ENCODE data around the gene ANTXR1. TPM values are rescaled to one million over a fixed set of nuclear protein-coding genes. Genes with fewer than 3 reads are reported as not detected.

Gene ANTXR1
- total and polyA plus RNA-seq, 2 of the 8 experiments (the other 6 are each of a cell fraction or from before 2014, with no cell fraction given) = 15.8 to 44.3 TPM

DNA sequence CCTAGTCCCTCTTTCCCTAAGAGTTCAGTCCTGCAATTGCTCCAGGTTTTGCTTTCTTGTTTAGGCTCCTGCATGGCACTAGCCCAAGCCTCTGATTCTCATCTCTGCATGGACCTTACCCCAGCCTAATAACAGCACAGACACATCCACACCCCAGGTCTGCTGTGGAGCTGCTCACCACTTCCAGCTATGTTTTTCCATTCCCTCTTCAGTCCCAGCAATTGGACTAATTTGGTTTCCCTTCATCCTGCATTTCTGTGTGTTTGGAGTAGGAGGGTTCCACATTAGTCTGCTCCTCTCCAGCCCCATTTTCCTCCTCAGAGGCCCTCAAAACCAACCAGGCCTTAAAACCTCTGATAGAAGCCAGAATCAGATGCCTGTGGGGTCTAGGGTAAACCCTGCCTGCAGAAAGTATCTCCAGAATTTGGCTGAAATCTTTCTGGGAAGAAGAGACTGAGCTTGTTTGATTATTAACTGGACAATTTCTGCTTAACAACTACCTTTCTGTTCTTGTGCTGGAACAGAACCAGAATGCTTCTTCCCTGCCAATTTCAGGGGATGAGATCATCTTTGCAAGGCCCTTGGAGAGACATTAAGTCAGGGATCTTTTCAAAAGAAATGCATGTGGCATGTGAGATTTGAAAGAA, 278.1 kb downstream of the ANTXR1 start:
- no peak overlapping the region for H2BK15ac ChIP-seq (ENCODE audit: low read length)
- H2BK120ac ChIP-seq (replicated peaks; ENCODE audit: low read depth, low read length) = no peak overlapping the region
- no peaks in the 10 kb centered on the region for H3K79me2 ChIP-seq (ENCODE audit: control insufficient read depth in 1 of 2, insufficient read depth in 2 of 2, low read length in 2 of 2)
- H4K91ac ChIP-seq (replicated peaks; ENCODE audit: insufficient read length, low read length) = no peak overlapping the region
- no peak overlapping the region for H2AFZ ChIP-seq (ENCODE audit: low read length)
- H4K20me1 ChIP-seq (replicated peaks in 1 of 2; ENCODE audit: control insufficient read depth in 1 of 2, insufficient read depth in 2 of 2, low read length in 2 of 2) = no peaks in the 10 kb centered on the region
- H3K14ac ChIP-seq (ENCODE audit: insufficient read length) = no peak overlapping the region
- no peak overlapping the region for H2BK20ac ChIP-seq (ENCODE audit: low read length)
- no peak overlapping the region for H3K4me3 ChIP-seq (ENCODE audit: extremely low read depth in 1 of 4, insufficient read depth in 2 of 4, low read depth in 3 of 4, low read length in 4 of 4)
- no peak overlapping the region for H3K27ac ChIP-seq (ENCODE audit: low read depth, low read length)
- H3K9ac ChIP-seq (replicated peaks in 1 of 4; ENCODE audit: extremely low read depth in 1 of 4, low read depth in 3 of 4, low read length in 3 of 4) = no peak overlapping the region
- no peak overlapping the region for H3K4ac ChIP-seq (replicated peaks; ENCODE audit: insufficient read length, low read depth, low read length)
- H3K36me3 ChIP-seq (ENCODE audit: control insufficient read depth in 2 of 4, insufficient read depth in 4 of 4, low read length in 3 of 4) = no peaks in the 10 kb centered on the region
- H3K27me3 ChIP-seq (replicated peaks in 1 of 4; ENCODE audit: control insufficient read depth in 3 of 4, extremely low read depth in 1 of 4, insufficient read depth in 3 of 4, low read length in 3 of 4) = no peaks in the 10 kb centered on the region; a peak in 1 of 7 replicates
- no peak for FAIRE-seq
- H2BK5ac ChIP-seq (ENCODE audit: low read depth, low read length) = no peak overlapping the region
- H3K79me1 ChIP-seq (ENCODE audit: low read depth, low read length) = no peaks in the 10 kb centered on the region
- DNase-seq (ENCODE audit: low read depth in 1 of 2, low spot score in 2 of 2) = no peak
- no peaks in the 10 kb centered on the region for H3K9me3 ChIP-seq (ENCODE audit: insufficient read depth in 2 of 2, low read depth in 1 of 2, low read length in 1 of 2)
- no peaks in the 10 kb centered on the region for H3K4me1 ChIP-seq (replicated peaks in 1 of 4; ENCODE audit: control insufficient read depth in 3 of 4, insufficient read depth in 4 of 4, low read length in 3 of 4)
- H3K23me2 ChIP-seq (ENCODE audit: low read depth, low read length) = no peaks in the 10 kb centered on the region
- no peak overlapping the region for H3K23ac ChIP-seq (ENCODE audit: insufficient read length)
- no peak overlapping the region for H3K56ac ChIP-seq (replicated peaks; ENCODE audit: insufficient read length, low read depth, low read length)
- no peak overlapping the region for H3K18ac ChIP-seq (ENCODE audit: extremely low read depth, low read length)
- no peak overlapping the region for H2AK5ac ChIP-seq (ENCODE audit: low read depth, low read length)
- H4K8ac ChIP-seq (ENCODE audit: extremely low read depth, insufficient read depth, low read length) = no peak overlapping the region
- no peak overlapping the region for H2BK12ac ChIP-seq (ENCODE audit: low read depth, low read length)
- POLR2A ChIA-PET (ENCODE audit: partially characterized antibody) = no interaction called here
- H3K4me2 ChIP-seq (ENCODE audit: insufficient read depth in 1 of 2, low read depth in 2 of 2, low read length in 2 of 2) = no peak overlapping the region
- H4K5ac ChIP-seq (ENCODE audit: insufficient read length, low read depth, low read length) = no peak overlapping the region
- CTCF ChIA-PET (ENCODE audit: partially characterized antibody) = interaction anchor here (0.8 to 1.0 kb wide), 2 partner anchors 15 to 49 kb away, joined by 4 read pairs; no protein-coding TSS in a partner anchor
- TF ChIP-seq, protein P1, sequence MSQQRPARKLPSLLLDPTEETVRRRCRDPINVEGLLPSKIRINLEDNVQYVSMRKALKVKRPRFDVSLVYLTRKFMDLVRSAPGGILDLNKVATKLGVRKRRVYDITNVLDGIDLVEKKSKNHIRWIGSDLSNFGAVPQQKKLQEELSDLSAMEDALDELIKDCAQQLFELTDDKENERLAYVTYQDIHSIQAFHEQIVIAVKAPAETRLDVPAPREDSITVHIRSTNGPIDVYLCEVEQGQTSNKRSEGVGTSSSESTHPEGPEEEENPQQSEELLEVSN (IDR thresholded peaks at IDR 0.05) = no peak
- TF ChIP-seq CEBPB (IDR thresholded peaks at IDR 0.05; ENCODE audit: low read depth, low read length) (no peak), RNF2 (IDR thresholded peaks at IDR 0.05; ENCODE audit: borderline replicate concordance, low read depth, low read length, missing control alignments, poor library complexity, severe bottlenecking) (no peak), SUZ12 (IDR thresholded peaks at IDR 0.05; ENCODE audit: low read length) (no peak), KDM1A (IDR thresholded peaks at IDR 0.05; ENCODE audit: borderline replicate concordance, low read length) (no peak), YY1 (IDR thresholded peaks at IDR 0.05; ENCODE audit: low read depth, low read length) (no peak), TBP (IDR thresholded peaks at IDR 0.05; ENCODE audit: low read depth, low read length) (no peak), CBX5 (IDR thresholded peaks at IDR 0.05; ENCODE audit: low read depth, low read length) (no peak), ZNF274 (IDR thresholded peaks at IDR 0.05; ENCODE audit: borderline replicate concordance, extremely low read depth, low read length) (no peak), KDM4A (IDR thresholded peaks at IDR 0.05; ENCODE audit: low read depth, low read length, severe bottlenecking) (no peak), EGR1 (IDR thresholded peaks at IDR 0.05; ENCODE audit: borderline replicate concordance, low read depth, low read length) (no peak)
- TF ChIP-seq, protein P2, sequence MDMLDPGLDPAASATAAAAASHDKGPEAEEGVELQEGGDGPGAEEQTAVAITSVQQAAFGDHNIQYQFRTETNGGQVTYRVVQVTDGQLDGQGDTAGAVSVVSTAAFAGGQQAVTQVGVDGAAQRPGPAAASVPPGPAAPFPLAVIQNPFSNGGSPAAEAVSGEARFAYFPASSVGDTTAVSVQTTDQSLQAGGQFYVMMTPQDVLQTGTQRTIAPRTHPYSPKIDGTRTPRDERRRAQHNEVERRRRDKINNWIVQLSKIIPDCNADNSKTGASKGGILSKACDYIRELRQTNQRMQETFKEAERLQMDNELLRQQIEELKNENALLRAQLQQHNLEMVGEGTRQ (IDR thresholded peaks at IDR 0.05; ENCODE audit: low read length) = no peak

Measured in H1 (cell line).